HG02973 (cell line): ENCODE results near the gene SYVN1.
A peak's percentile ranks its signal among the peaks of the same experiment; 100 is the strongest.
"Not testable (repeated sequence)": the region's sequence is repeated elsewhere in the genome, so short reads cannot be mapped to it uniquely, and the experiment has no call there.

Experiments
- ATAC-seq: cut with Tn5 transposase; IDR thresholded peaks from one replicate; pipeline ENCODE4 v1.9.1; 2021; ENCODE audit warnings: moderate library complexity; ENCODE audit not compliant: unreplicated experiment

Gene SYVN1

GRCh38 chr11:65127473-65128181 lies 6.7 kb downstream of the SYVN1 start:
- ATAC-seq: no peak

GRCh38 chr11:65126624-65127274 lies 7.6 kb downstream of the SYVN1 start:
- ATAC-seq: no peak

- no peak for ATAC-seq
Measured at GRCh38 chr11:65125197-65126056, 8.9 kb downstream of the SYVN1 start.

- no peak for ATAC-seq
Measured at GRCh38 chr11:65124480-65125196, 9.7 kb downstream of the SYVN1 start.

- peak; percentile 51 for ATAC-seq
Measured at GRCh38 chr11:65121865-65122696, 12.2 kb downstream of the SYVN1 start, which contains the start of the genes FAU and MRPL49. FAU (minus strand) TSS chr11:65122134; CDS start chr11:65121813, 321 bp downstream. MRPL49 (plus strand) TSS chr11:65122321; CDS start chr11:65122347, 26 bp downstream.

- no peak for ATAC-seq
Measured at GRCh38 chr11:65121447-65121864, 12.9 kb downstream of the SYVN1 start.

- no peak for ATAC-seq
Measured at GRCh38 chr11:65120831-65121230, 13.5 kb downstream of the SYVN1 start.

GRCh38 chr11:65119670-65119995 lies 14.7 kb downstream of the SYVN1 start:
- ATAC-seq: no peak

- ATAC-seq: not testable (repeated sequence)
Measured at GRCh38 chr11:65118891-65119669, 15.2 kb downstream of the SYVN1 start.

GRCh38 chr11:65118097-65118837 lies 16.1 kb downstream of the SYVN1 start:
- ATAC-seq: no peak

GRCh38 chr11:65117206-65118096 lies 16.9 kb downstream of the SYVN1 start, which contains the start of gene ZNHIT2:
ZNHIT2 (minus strand) TSS chr11:65117701; CDS start chr11:65117653, 48 bp downstream.
- peak; percentile 48 for ATAC-seq

- no peak for ATAC-seq
Measured at GRCh38 chr11:65116370-65117205, 17.7 kb downstream of the SYVN1 start.

- no peak for ATAC-seq
Measured at GRCh38 chr11:65115361-65116082, 18.8 kb downstream of the SYVN1 start.

GRCh38 chr11:65114538-65115171 lies 19.7 kb downstream of the SYVN1 start:
- ATAC-seq: no peak

GRCh38 chr11:65113839-65114238 lies 20.5 kb downstream of the SYVN1 start:
- ATAC-seq: no peak
